GM12878 (cell line): Measurements from ENCODE around the gene DNAJB8. TPM values are rescaled to one million over a fixed set of nuclear protein-coding genes. Genes with fewer than 3 reads are reported as not detected.

Experiments used
- BCL11A ChIP-seq: IDR thresholded peaks from 2 replicates; pipeline ENCODE4 v1.6.1; 2011; ENCODE audit warnings: low read depth, low read length
- IRF4 ChIP-seq: IDR thresholded peaks from 2 replicates; pipeline ENCODE4 v1.6.1; 2011; ENCODE audit warnings: low read depth, low read length
- SUZ12 ChIP-seq: fragments of 200-600 bp; sonication (generic); IDR thresholded peaks from one replicate; pipeline ENCODE4 v1.6.1; 2018; ENCODE audit warnings: antibody characterized with exemption, mild to moderate bottlenecking; ENCODE audit not compliant: unreplicated experiment
- TAF1 ChIP-seq: IDR thresholded peaks from 2 replicates; pipeline ENCODE4 v1.6.1; 2011; ENCODE audit warnings: mild to moderate bottlenecking, low read depth, low read length, borderline replicate concordance
- polyA plus RNA-seq, 11 experiments: library from polyadenylated mRNA; depleted of rRNA in 4 of 11; unstranded in 6 of 11; stranded (reverse) in 5 of 11; fragments of >200 nt; fragmentation: Nextera tagmentation in 4 of 11; fragmentation: Illumina TruSeq in 1 of 11; extraction: Ambion mirVana in 4 of 11; extraction: Trizol in 1 of 11; gene quantifications; 1 replicate in 1 of 11; 2 replicates in 10 of 11; pipeline versions ENCODE4 v1.2.1 to v1.2.3, GENCODE V29; 2011 to 2016; ENCODE audit warnings: inconsistent platforms in 2 of 11, missing spikeins in 2 of 11, low read depth in 1 of 11
- total RNA-seq, 4 experiments: library from RNA; depleted of rRNA in 3 of 4; stranded (reverse); fragments of >200 nt in 3 of 4; fragmentation: Illumina TruSeq in 1 of 4; extraction: Trizol in 1 of 4; gene quantifications; 2 replicates each; pipeline versions ENCODE4 v1.2.1 to v1.2.3, GENCODE V29; 2013 to 2021
- TF ChIP-seq, protein P1 (sequence below): fragments of 450-650 bp; IDR thresholded peaks from 2 replicates; pipeline ENCODE4 v1.6.1; 2017; ENCODE audit warnings: low read depth, mild to moderate bottlenecking, moderate library complexity
- TF ChIP-seq, protein P2 (sequence below): fragments of 450-650 bp; formaldehyde crosslinking; IDR thresholded peaks from 2 replicates; pipeline ENCODE4 v1.5.0; 2022; ENCODE audit warnings: mild to moderate bottlenecking, missing genetic modification characterization
- TF ChIP-seq, protein P3 (sequence below): IDR thresholded peaks from 2 replicates; pipeline ENCODE4 v1.6.1; 2011; ENCODE audit warnings: borderline replicate concordance, low read depth, mild to moderate bottlenecking, moderate library complexity, low read length; ENCODE audit not compliant: insufficient read depth, poor library complexity, severe bottlenecking
- TF ChIP-seq, protein P4 (sequence below): IDR thresholded peaks from 2 replicates; pipeline ENCODE4 v1.6.1; 2011; ENCODE audit warnings: low read depth, mild to moderate bottlenecking, low read length, moderate library complexity, borderline replicate concordance; ENCODE audit errors: extremely low read depth

Gene DNAJB8
- total and polyA plus RNA-seq, 10 of the 15 experiments (the other 5 are each of a cell fraction or from before 2014, with no cell fraction given) = not detected

DNA sequence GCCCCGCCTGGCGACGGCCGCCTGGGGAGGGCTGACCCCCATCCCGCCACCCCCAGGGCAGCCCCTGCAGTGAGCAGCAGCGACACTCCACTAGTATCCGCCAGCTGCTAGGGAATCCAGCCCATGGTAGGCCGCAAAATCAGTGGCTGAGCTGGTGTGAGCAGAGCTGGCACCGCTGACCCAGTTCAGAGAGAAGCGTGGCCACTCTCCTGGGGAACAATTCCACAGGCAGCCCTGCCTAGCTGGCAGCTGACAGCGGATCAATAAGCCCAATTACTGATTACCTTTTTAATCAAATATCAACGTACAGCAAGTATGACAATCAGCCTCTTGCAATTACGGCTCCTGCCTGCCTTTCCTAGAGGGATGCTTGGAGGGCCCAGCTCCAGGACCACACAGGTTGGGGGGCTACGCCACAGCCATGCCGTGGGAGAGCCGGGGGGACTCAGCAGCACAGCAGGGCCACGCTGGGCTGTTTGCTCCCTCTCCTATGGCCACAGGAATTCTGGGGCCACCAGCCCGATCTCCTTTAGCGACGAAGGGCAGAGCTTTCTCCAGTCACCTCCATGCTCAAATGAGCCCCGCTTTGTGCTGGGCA lies 13.9 kb downstream of the DNAJB8 start (continued):
- TF ChIP-seq, protein P1, sequence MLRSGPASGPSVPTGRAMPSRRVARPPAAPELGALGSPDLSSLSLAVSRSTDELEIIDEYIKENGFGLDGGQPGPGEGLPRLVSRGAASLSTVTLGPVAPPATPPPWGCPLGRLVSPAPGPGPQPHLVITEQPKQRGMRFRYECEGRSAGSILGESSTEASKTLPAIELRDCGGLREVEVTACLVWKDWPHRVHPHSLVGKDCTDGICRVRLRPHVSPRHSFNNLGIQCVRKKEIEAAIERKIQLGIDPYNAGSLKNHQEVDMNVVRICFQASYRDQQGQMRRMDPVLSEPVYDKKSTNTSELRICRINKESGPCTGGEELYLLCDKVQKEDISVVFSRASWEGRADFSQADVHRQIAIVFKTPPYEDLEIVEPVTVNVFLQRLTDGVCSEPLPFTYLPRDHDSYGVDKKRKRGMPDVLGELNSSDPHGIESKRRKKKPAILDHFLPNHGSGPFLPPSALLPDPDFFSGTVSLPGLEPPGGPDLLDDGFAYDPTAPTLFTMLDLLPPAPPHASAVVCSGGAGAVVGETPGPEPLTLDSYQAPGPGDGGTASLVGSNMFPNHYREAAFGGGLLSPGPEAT = no peak
- TF ChIP-seq, protein P2, sequence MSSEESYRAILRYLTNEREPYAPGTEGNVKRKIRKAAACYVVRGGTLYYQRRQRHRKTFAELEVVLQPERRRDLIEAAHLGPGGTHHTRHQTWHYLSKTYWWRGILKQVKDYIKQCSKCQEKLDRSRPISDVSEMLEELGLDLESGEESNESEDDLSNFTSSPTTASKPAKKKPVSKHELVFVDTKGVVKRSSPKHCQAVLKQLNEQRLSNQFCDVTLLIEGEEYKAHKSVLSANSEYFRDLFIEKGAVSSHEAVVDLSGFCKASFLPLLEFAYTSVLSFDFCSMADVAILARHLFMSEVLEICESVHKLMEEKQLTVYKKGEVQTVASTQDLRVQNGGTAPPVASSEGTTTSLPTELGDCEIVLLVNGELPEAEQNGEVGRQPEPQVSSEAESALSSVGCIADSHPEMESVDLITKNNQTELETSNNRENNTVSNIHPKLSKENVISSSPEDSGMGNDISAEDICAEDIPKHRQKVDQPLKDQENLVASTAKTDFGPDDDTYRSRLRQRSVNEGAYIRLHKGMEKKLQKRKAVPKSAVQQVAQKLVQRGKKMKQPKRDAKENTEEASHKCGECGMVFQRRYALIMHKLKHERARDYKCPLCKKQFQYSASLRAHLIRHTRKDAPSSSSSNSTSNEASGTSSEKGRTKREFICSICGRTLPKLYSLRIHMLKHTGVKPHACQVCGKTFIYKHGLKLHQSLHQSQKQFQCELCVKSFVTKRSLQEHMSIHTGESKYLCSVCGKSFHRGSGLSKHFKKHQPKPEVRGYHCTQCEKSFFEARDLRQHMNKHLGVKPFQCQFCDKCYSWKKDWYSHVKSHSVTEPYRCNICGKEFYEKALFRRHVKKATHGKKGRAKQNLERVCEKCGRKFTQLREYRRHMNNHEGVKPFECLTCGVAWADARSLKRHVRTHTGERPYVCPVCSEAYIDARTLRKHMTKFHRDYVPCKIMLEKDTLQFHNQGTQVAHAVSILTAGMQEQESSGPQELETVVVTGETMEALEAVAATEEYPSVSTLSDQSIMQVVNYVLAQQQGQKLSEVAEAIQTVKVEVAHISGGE (CRISPR knock-in tag) = no peak
- TF ChIP-seq IRF4 (no peak), TAF1 (no peak), SUZ12 (no peak), BCL11A (no peak)
- TF ChIP-seq, protein P3, sequence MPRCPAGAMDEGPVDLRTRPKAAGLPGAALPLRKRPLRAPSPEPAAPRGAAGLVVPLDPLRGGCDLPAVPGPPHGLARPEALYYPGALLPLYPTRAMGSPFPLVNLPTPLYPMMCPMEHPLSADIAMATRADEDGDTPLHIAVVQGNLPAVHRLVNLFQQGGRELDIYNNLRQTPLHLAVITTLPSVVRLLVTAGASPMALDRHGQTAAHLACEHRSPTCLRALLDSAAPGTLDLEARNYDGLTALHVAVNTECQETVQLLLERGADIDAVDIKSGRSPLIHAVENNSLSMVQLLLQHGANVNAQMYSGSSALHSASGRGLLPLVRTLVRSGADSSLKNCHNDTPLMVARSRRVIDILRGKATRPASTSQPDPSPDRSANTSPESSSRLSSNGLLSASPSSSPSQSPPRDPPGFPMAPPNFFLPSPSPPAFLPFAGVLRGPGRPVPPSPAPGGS = no peak
- TF ChIP-seq, protein P4, sequence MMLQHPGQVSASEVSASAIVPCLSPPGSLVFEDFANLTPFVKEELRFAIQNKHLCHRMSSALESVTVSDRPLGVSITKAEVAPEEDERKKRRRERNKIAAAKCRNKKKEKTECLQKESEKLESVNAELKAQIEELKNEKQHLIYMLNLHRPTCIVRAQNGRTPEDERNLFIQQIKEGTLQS = no peak
- TF ChIP-seq, all 136 proteins: peak for 0
